ENCODE measurements around the gene SLC6A8.

DNA sequence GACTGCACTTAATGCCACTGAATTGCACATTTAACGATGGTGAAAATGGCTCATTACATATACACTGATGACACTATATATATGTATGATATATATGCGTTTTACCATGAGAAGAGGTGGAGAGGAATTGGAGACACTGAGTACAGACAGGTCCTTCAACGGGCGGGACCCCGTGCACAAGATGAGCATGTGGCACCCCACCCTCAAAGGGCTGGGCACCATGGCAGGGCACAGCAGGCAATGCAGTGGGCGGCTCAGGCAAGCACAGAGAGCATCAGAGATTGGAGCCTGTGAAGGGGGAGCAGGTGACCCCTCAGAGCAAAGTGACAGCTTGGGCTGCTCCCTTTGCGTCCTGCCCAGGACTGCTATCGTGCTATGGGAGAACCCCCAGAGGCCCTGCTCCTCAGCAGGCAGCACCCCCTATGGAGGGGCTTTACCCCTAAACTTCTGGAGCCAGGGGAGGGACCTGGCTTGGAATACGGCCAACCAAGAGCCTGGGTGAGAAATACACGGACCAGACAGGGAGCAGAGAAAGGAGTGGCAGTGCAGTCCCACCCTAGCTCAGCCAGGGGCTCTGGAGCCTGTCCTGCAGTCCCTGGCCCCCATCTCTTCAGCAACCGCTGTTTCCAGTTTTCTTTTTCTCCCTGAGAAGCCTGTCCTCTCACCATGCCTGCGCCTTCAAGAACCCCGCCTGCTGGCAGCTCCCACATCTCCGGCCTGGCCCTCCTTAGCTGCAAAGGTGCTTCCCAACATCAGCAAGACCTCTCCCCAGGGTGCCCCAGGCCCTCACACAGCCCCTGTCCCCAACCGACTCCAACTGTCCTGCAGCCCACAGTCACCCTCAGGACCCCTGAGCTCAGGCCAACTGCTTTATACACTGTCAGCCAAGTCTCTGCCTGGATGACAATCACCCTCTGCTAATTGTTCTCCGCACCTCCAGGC lies 10.5 kb downstream of the SLC6A8 start:
- TF ChIP-seq CTCF (IDR thresholded peaks at IDR 0.05; ENCODE audit: insufficient read depth, low read depth, low read length) = no peak
- no peak for TF ChIP-seq EZH2 (IDR thresholded peaks at IDR 0.05; ENCODE audit: insufficient read depth, low read length)
